Measurements from ENCODE around the gene ARHGAP25. TPM values are rescaled to one million over a fixed set of nuclear protein-coding genes. Genes with fewer than 3 reads are reported as not detected.

Gene ARHGAP25
- total RNA-seq, 1 experiment from 2014 or later = 0.27 TPM

- BruUV-seq (replicated peaks) = no TSS peak
- H2AFZ ChIP-seq (ENCODE audit: low read depth, low read length, poor library complexity, severe bottlenecking) = no peak overlapping the region
- CTCF ChIA-PET = interaction anchor here (1.0 kb wide), 1 partner anchor 17 kb away, joined by 3 read pairs; no protein-coding TSS in a partner anchor
- no peak overlapping the region for H3K4me2 ChIP-seq (ENCODE audit: low read length)
- no peak for ATAC-seq
- H3K9ac ChIP-seq (ENCODE audit: low read length) = no peak overlapping the region
- no peak overlapping the region for H3K27ac ChIP-seq (ENCODE audit: low read depth, low read length)
- H3K36me3 ChIP-seq (ENCODE audit: control insufficient read depth in 1 of 2, insufficient read depth in 2 of 2, low read length in 2 of 2) = no peaks in the 10 kb centered on the region
- 0 out of 2 replicates have a peak, but pooled peaks cover 3% of the 10 kb centered on the region for H3K27me3 ChIP-seq (ENCODE audit: insufficient read depth, low read length)
- RAD21 ChIA-PET (ENCODE audit: low non-redundant PET in 1 of 2, low total read pairs in 2 of 2, uncharacterized antibody in 2 of 2, unreplicated experiment in 2 of 2) = no interaction called here
- no peaks in the 10 kb centered on the region for H3K9me2 ChIP-seq (ENCODE audit: insufficient read depth)
- no peak overlapping the region for H3K4me3 ChIP-seq (replicated peaks in 1 of 2; ENCODE audit: low read depth in 1 of 2, low read length in 2 of 2)
- POLR2A ChIA-PET = no interaction called here
- no peak for DNase-seq (ENCODE audit: low read depth, low spot score)
- no peaks in the 10 kb centered on the region for H3K9me3 ChIP-seq (ENCODE audit: control insufficient read depth in 1 of 2, insufficient read depth in 1 of 2, low read depth in 1 of 2, low read length in 2 of 2)
- intact Hi-C loops (cut with micrococcal nuclease) = no loop called here
- H4K20me1 ChIP-seq (ENCODE audit: insufficient read depth) = no peaks in the 10 kb centered on the region
- TF ChIP-seq ZBTB33 (IDR thresholded peaks at IDR 0.05; ENCODE audit: extremely low read depth, insufficient replicate concordance, low read length) = no peak
- TF ChIP-seq ZFX (IDR thresholded peaks at IDR 0.05) = no peak
- TF ChIP-seq SRF (IDR thresholded peaks at IDR 0.05; ENCODE audit: low read depth) = no peak
- TF ChIP-seq MAX (IDR thresholded peaks at IDR 0.05) = no peak
- TF ChIP-seq SP1 (IDR thresholded peaks at IDR 0.05; ENCODE audit: low read depth) = no peak
- no peak for TF ChIP-seq EZH2phosphoT487 (IDR thresholded peaks at IDR 0.05; ENCODE audit: borderline replicate concordance)
- TF ChIP-seq CBX3 (IDR thresholded peaks at IDR 0.05; ENCODE audit: low read depth) = no peak
- TF ChIP-seq FOSL1 (IDR thresholded peaks at IDR 0.05; ENCODE audit: low read depth) = no peak
- no peak for TF ChIP-seq CTCF (IDR thresholded peaks at IDR 0.05 in 2 of 3, conservative IDR thresholded peaks at IDR 0.05 in 1 of 3; ENCODE audit: borderline replicate concordance in 1 of 3, insufficient read depth in 1 of 3, low read depth in 2 of 3, low read length in 2 of 3)
- TF ChIP-seq ZNF274 (IDR thresholded peaks at IDR 0.05; ENCODE audit: low read depth, low read length) = no peak
- no peak for TF ChIP-seq ELF1 (IDR thresholded peaks at IDR 0.05; ENCODE audit: borderline replicate concordance, low read depth)
- no peak for TF ChIP-seq CEBPB (IDR thresholded peaks at IDR 0.05; ENCODE audit: low read depth)
- TF ChIP-seq EGR1 (IDR thresholded peaks at IDR 0.05; ENCODE audit: low read depth) = no peak
- TF ChIP-seq ATF3 (IDR thresholded peaks at IDR 0.05) = no peak
- TF ChIP-seq EZH2 (IDR thresholded peaks at IDR 0.05) = no peak
- TF ChIP-seq REST (IDR thresholded peaks at IDR 0.05; ENCODE audit: low read depth) = no peak
- TF ChIP-seq POLR2A (IDR thresholded peaks at IDR 0.05; ENCODE audit: borderline replicate concordance, extremely low read depth, insufficient read depth, insufficient read length) = no peak
- H3K4me1 ChIP-seq (ENCODE audit: control insufficient read depth in 1 of 2, insufficient read depth in 2 of 2, low read length in 2 of 2) = no peaks in the 10 kb centered on the region
- H3K79me2 ChIP-seq (ENCODE audit: insufficient read depth, low read length) = no peaks in the 10 kb centered on the region
Measured at GRCh38 chr2:68768951-68769350, 34.3 kb downstream of the ARHGAP25 start.
